GM19438 (cell line): Measurements from ENCODE around the gene IKZF3.
"Not testable (repeated sequence)": the region's sequence is repeated elsewhere in the genome, so short reads cannot be mapped to it uniquely, and the experiment has no call there.

Experiments used
- ATAC-seq: cut with Tn5 transposase; IDR thresholded peaks from one replicate; pipeline ENCODE4 v1.9.1; 2021; ENCODE audit warnings: low read depth; ENCODE audit not compliant: unreplicated experiment

The IKZF3 gene

GRCh38 chr17:39725923-39726322, 138.2 kb downstream of the IKZF3 start:
- not testable (repeated sequence) for ATAC-seq

DNA sequence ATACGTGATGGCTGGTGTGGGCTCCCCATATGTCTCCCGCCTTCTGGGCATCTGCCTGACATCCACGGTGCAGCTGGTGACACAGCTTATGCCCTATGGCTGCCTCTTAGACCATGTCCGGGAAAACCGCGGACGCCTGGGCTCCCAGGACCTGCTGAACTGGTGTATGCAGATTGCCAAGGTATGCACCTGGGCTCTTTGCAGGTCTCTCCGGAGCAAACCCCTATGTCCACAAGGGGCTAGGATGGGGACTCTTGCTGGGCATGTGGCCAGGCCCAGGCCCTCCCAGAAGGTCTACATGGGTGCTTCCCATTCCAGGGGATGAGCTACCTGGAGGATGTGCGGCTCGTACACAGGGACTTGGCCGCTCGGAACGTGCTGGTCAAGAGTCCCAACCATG, 139.4 kb downstream of the IKZF3 start:
- ATAC-seq: no peak

DNA sequence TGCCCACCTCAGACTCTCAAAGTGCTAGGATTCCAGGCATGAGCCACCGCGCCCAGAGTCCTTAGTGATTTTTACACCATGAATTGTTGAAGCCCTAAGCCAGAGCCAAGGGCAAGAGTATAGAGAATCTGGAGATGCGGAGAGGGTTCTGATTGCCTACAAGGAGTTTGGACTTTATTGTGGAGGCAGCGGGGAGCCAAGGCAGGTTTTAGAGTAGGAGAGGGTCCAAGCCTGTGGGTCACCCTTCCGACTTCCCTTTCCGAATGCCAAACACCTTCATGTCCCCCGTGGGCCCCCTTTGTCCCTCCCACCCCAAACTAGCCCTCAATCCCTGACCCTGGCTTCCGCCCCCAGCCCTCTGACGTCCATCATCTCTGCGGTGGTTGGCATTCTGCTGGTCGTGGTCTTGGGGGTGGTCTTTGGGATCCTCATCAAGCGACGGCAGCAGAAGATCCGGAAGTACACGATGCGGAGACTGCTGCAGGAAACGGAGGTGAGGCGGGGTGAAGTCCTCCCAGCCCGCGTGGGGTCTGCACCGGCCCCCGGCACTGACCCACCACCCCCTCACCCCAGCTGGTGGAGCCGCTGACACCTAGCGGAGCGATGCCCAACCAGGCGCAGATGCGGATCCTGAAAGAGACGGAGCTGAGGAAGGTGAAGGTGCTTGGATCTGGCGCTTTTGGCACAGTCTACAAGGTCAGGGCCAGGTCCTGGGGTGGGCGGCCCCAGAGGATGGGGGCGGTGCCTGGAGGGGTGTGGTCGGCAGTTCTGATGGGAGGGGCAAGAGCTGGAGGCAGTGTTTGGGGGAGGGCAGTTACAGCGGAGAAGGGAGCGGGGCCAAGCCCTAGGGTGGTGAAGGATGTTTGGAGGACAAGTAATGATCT, 140.9 kb downstream of the IKZF3 start:
- no peak for ATAC-seq

DNA sequence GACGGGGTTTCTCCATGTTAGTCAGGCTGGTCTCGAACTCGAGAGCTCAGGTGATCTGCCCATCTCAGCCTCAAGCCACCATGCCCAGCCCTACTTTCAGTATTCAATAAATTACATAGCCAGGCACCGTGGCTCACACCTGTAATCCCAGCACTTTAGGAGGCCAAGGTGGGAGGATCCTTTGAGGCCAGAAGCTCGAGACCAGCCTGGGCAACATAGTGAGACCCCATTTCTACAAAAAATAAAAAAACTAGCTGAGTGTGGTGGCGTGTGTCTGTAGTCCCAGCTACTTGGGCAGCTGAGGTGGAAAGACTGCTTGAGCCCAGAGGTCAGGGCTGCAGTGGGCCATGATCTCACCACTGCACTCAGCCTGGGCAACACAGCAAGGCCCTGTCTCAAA, 142.0 kb downstream of the IKZF3 start:
- ATAC-seq: no peak

DNA sequence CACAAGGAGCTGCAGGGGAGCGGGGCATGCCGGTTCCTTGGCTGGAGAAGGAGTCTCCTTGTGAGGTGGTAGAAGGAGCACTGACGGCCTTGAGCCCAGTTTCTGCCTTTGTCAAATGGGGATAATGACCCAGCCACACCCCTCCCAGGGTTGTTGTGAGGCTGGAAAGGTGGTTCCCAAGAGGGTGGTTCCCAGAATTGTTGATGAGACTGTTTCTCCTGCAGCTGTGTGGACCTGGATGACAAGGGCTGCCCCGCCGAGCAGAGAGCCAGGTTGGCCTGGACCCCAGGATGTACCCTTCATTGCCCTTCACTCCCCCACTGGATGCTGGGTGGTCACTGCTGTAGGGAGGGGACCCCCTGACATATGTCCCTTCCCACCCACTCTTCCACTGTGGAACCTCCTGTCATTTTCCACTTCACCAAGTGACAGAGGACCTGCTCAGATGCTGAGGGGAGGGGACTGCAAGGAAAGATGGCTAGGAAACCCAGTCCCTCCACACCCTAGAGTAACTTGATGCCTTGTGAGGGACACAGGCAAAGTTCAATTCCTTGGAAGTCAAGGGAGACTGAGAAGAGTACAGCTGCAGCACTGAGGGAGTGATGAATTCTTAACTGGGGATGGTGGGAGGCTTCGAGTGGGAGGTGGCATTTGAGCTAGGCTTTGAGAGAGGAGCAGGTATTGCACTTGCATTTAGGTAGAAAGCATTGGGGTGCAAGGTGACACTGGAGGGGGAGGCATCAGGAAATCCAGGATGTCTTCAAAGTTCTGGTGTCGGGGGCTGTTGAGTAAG, 144.4 kb downstream of the IKZF3 start:
- no peak for ATAC-seq

DNA sequence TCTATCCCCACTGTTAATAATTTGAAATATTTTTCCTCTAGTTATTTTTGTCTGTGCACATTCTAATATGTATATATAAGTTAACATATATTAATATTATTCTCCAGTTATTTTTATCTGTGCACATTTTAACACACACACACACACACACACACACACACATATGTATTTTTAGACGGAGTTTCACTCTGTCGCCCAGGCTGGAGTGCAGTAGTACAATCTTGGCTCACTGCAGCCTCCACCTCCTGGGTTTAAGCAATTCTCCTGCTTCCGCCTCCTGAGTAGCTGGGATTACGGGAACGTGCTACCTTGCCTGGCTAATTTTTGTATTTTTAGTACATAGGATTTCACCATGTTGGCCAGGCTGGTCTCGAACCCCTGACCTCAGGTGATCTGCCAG, 146.5 kb downstream of the IKZF3 start:
- no peak for ATAC-seq

- ATAC-seq: no peak
These were observed 147.1 kb downstream of the IKZF3 start for GRCh38 chr17:39716879-39717536.

DNA sequence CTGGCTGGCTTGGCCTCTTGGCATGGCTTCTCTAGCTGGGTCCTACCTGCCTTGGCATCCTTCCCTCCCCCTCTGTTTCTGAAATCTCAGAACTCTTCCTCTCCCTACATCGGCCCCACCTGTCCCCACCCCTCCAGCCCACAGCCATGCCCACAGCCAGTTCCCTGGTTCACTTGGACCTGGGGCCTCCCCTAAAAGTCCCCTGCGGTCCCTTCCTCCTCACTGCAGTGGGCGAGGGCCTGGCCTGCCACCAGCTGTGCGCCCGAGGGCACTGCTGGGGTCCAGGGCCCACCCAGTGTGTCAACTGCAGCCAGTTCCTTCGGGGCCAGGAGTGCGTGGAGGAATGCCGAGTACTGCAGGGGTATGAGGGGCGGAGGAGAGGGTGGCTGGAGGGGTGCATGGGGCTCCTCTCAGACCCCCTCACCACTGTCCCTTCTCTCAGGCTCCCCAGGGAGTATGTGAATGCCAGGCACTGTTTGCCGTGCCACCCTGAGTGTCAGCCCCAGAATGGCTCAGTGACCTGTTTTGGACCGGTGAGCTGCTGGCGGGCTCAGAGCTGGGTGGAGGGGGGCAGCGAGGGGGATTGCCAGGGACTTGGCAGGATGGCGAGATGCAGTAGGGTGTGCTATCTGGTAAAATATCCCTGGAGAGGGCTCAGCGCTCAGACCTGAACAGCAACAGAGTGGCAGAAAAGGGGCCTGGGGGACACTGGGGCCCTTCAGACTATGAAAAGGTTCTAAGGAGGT, 147.9 kb downstream of the IKZF3 start:
- no peak for ATAC-seq

- no peak for ATAC-seq
These were observed 148.6 kb downstream of the IKZF3 start for GRCh38 chr17:39715375-39716072.

- no peak for ATAC-seq
These were observed 149.9 kb downstream of the IKZF3 start for GRCh38 chr17:39714234-39714633.

- ATAC-seq: no peak
These were observed 152.3 kb downstream of the IKZF3 start for GRCh38 chr17:39711851-39712250.

- ATAC-seq: not testable (repeated sequence)
These were observed 153.0 kb downstream of the IKZF3 start for GRCh38 chr17:39711071-39711470.

GRCh38 chr17:39709998-39710964, 153.8 kb downstream of the IKZF3 start:
- no peak for ATAC-seq

- no peak for ATAC-seq
These were observed 154.7 kb downstream of the IKZF3 start for GRCh38 chr17:39709319-39709997.
